Stimulated activated CD4-positive, alpha-beta T cell treated with anti-CD3 and anti-CD28 coated beads, Interleukin-1b, Interleukin-23, amount 100 ng/mL, for 24 hours (primary cell): ENCODE measurements around the gene URB1.
"Not testable (repeated sequence)": the region's sequence is repeated elsewhere in the genome, so short reads cannot be mapped to it uniquely, and the experiment has no call there.

ENCODE experiments used
- DNase-seq, 4 experiments: peaks; one replicate each; pipeline ENCODE4 v3.0.0-alpha.2; 2020; ENCODE audit warnings: low read depth in 4 of 4, low spot score in 1 of 4

Gene URB1

GRCh38 chr21:32371913-32372314, 20.9 kb downstream of the URB1 start:
- DNase-seq: no peak

DNA sequence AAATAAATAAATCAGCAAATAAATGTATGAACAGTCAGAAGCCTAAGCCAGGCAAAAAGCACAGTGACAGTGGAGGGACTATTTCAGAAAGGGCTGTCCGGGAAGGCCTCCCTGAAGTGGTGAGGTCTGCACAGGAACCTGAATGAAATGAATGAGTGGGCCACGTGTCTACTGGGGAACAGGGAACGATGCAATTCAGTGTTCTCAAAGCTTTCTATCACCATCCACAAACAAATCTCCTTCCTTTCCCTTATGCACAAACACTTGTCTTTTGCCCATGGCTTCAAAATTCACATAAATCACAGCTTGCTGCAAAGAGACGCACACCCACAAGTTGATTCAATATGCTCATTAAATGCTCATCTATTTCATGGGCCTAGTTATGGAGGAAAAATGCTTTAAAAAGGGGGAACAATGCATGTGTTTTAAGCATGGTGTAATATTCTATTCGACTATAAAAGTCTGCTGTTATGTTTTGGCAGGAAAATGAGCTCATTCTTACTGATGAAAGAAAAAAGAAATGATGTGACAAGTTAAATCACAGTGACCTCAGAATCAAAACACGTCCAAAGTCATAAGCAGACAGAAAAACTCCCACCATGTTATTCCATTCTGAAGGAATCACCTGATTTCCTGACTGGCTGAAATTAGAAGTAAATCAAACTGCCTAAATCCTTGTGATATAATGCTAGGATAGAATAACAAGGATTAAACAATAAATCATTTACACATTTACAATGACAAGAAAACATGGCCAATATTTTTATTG, 21.6 kb downstream of the URB1 start:
- DNase-seq: no peak

DNA sequence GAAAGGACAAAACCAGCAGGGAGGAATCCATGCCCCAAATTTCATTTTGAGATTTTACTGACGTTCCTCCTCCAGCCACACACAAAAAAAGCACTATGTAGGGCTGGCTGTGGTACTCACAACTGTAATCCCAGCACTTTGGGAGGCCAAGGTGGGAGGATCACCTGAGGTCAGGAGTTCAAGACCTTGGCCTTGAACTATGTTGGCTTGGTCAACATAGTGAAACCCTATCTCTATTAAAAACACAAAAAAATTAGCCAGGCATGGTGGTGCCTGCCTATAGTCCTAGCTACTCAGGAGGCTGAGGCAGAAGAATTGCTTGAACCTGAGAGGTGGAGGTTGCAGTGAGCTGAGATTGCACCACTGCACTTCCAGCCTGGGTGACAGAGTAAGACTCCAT, 23.9 kb downstream of the URB1 start:
- not testable (repeated sequence) for DNase-seq

- no peak for DNase-seq
These were observed 24.4 kb downstream of the URB1 start for GRCh38 chr21:32368386-32368785.

- no peak for DNase-seq
These were observed 25.7 kb downstream of the URB1 start for GRCh38 chr21:32367158-32367557.

GRCh38 chr21:32366191-32366590, 26.6 kb downstream of the URB1 start:
- no peak for DNase-seq

DNA sequence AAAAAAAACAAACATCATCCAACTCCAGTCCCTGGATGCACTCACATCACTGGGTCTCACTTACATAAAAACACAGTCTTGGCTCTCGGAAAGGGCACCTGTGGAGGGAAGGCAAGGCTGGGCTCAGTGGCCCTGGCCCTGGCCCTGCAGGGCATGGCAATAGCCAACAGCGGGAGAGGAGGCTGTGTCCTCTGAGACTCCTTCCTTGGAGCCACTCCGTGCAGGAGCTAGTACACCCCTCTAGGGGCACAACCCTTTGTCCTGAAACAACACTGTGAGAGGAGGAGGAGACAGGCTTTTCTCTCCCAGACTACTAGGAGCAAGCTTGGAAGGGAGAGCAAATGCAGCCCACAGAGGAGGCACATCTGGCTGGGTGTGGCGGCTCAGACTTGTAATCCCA, 28.0 kb downstream of the URB1 start:
- DNase-seq: no peak

DNA sequence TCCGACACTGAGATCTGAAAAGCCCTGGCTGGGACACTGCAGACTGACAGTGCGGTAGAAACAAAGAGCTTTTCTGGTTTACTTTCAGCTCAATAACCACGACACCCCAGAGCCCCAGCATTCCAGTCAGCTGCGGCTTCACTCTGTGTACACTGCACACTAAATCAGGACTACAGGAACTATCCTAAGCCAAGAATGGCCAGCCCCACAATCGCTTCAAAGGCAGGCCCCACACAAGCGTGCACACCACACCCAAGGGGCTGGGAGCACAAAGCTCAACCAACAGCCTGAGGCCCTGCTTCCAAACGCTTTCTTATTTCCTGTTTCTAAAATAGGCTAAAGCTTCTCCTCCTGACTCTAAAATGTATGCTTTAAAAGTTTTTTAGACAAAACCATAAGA, 28.4 kb downstream of the URB1 start:
- no peak for DNase-seq

- no peak for DNase-seq
These were observed 32.3 kb downstream of the URB1 start for GRCh38 chr21:32360401-32360975.

DNA sequence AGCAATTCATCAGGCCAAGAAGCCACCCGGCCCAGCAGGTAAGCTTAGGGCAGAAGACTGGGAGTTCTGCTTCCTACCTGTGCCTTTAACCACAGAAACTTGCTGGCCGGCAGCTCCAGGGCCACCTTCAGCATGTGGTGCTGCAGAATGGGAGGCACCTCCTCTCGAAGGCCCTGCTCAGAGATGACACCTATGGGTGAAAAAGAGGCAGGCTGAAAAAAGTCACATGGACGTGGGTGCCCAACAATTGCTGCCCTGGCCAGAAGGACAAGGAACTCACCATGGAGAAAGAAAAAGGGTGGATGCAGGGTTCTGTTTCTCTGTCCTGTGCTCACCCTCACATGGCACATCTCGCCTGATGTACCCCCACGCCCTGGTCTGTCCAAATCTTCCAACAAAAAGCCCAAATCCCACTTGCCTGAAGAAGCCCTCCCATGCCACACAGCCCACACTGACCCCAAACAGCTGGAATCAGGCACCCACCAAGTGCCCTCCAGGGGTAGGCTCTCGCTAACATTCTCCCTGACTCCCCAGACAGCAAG, 33.0 kb downstream of the URB1 start:
- no peak for DNase-seq

GRCh38 chr21:32356874-32357395, 35.9 kb downstream of the URB1 start:
- DNase-seq: no peak

- DNase-seq: no peak
These were observed 39.7 kb downstream of the URB1 start for GRCh38 chr21:32353002-32353711.

- DNase-seq: no peak
These were observed 40.3 kb downstream of the URB1 start for GRCh38 chr21:32352526-32352925.

GRCh38 chr21:32351428-32351827, 41.4 kb downstream of the URB1 start:
- DNase-seq: no peak

GRCh38 chr21:32350981-32351380, 41.8 kb downstream of the URB1 start:
- DNase-seq: no peak

DNA sequence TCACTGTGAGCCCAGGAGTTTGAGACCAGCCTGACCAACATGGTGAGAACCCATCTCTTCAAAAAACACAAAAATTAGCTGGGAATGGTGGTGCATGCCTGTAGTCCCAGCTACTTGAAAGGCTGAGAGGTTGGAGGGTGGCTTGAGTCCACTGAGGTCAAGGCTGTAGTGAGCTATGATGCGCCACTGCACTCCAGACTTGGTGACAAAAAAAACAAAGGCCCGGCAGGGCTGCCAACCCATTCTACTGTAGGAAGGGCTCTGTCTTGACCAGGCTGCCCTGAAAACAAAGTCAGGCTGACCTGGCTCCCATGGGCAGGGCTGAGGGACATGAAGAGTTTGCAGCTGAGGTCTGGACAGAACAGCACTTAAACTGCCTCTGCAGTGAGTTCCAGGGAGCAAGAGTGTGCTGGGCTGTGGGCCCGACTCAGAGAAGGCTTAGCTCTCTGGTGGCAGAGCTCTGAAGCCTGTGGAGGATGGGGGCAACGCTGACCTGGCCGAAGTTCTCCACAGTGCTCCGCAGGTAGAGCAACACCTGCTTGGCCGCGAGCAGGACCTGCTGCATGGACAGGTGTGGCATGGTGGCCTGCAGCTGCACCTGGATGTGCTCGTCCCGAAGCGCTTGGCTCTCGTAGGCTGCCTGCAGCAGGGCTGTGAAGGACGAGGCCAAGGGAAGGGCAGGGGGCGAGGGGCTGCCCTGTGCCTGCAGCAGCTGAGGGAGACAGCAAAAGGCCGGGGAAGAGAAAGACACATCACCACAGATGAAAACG, 42.4 kb downstream of the URB1 start:
- DNase-seq: no peak

DNA sequence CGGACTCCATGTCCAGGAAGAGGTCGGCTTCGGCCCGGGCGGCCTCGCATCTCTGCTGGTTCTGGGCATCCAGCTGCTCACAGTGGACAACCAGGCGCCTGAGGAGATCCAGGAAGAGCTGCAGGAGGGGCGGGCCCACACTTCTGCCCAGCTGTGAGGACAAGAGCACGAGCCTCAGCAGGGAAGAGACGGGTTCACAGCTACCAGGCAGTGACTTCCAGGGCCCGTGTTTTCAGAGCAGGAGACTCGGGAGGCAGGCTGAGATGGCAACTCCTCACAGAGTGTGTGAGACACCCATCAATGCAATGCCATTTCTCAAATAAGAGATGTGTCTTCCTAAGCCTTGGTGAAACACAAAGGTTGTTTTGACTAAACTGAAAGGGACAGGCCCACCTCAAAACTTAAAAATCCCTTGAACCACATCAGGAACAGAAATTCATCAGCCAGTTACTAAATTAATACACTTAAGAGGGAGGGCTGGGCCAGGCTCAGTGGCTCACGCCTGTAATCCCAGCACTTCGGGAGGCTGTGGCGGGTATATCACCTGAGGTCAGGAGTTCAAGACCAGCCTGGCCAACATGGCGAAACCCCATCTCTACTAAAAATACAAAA, 43.4 kb downstream of the URB1 start:
- DNase-seq: no peak

DNA sequence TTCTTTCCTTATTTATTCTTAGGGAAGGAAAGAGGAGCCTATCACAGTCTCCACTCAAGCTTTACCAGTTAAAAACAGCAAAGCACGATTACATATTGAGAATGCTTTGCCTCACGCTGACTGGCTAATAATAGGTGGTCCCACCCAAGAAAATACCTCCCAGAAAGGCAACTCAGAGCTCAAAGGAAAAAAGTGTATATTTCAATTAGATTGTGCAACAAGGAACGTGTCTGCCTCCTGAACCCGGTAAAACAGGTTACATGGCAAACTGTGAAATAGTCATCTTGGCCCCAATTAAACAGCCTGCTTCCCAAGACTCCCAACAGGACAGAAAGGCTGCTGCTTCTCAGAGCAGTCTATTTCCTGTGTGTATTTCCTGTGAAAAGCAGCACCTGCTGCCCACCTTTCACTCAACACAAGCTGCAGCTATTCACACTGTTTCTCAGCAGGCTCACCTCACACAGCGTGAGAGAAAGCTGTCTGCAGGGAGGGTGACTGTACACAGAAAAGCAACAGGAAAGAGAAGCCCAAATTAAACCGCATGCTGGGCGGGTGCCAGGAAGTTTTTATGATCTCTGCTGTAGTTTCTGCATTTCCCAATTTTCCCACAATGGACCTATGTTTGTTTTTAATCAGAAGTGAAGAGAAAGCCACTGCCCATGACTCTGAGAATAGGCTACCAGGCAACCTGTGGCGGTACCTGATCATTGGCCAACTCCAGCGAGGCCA, 44.0 kb downstream of the URB1 start:
- DNase-seq: no peak

GRCh38 chr21:32347977-32348376, 44.8 kb downstream of the URB1 start:
- no peak for DNase-seq

DNA sequence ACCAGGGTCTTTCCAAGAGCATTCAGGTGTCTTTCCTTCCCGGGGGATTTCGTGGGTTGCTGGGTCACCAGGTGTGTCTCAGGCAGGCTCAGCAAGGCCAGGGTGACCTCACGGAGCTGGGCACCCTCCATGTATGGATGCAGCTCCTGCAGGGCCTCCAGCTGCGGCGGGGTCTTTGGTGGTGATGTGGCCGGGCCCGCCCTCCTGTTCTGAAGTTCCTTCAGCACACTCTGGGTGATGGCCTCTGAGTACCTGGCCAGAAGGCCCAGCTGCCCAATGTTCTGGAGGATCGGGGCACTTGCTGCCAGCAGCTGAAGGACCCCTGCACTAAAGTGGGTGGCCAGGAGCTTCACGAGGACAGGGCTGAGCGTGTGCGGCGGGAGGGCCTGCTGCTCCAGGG, 45.5 kb downstream of the URB1 start:
- no peak for DNase-seq
